Brain pericyte (primary cell): ENCODE data around the gene HDAC7.

Source experiments
- DNase-seq: peaks from one replicate; pipeline ENCODE4 v3.0.0-alpha.2; 2012; ENCODE audit warnings: low read depth, low spot score

HDAC7 gene

DNA sequence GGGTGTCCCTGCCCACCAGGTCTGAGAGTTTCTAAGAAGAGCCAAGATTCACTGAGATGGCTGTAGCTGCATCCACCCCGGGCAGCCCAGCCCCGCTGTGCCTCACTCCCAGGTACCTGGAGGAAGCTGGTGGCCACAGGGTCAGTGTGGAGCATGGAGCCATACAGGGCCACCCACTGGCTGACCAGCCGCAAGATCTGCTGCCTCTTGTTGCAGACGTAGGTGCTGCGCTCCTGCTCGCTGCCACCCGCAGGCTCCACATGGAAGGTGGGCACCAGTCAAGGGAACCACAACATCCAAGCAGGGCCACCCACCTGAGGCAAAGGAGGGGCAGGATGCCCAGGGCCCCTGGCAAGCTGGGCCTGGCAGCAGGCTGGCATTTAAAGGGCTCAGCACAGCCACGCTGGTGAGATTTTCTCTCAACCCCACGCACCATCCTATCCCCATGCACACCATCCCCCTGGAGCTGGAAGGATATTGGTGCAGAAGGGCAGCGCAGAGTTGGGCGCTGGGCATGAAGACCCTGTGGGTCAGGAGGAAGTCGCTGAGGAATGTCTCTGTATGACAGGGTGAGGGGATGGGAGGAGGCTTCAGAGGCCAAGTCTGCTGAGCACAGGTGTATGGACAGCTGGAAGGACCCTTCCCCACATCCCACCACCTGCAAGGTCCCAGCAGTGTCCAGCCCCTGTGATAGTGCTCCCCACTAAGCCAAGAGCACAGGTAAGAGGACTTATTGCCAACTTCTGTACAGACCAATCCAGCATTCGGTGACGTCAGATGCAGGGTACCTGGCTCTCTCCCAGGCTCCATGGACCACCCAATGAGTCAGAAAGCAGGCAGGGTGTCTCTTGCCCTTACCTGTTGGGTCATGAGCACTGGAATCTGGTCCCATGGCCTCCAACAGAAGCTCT, 71.9 kb downstream of the HDAC7 start:
- DNase-seq: no peak

DNA sequence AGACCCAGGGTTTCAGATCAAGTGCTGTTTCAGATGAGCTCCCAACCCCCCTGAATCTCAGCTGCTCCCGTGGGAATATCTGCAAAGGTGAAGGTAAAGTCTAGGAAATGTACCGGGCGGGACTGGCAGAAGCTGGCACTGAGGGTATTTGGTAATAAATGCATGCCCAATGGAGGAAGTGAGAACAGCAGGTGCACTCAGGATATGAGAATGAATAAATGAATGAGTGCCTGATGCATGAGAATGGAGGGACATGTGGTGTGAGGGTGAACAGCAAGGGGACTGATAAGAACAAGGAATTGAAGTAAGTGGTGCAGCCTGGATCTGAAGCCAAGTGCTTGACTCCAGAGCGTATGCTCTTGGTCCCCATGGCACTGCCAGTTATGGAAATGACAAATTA, 72.6 kb downstream of the HDAC7 start:
- no peak for DNase-seq

DNA sequence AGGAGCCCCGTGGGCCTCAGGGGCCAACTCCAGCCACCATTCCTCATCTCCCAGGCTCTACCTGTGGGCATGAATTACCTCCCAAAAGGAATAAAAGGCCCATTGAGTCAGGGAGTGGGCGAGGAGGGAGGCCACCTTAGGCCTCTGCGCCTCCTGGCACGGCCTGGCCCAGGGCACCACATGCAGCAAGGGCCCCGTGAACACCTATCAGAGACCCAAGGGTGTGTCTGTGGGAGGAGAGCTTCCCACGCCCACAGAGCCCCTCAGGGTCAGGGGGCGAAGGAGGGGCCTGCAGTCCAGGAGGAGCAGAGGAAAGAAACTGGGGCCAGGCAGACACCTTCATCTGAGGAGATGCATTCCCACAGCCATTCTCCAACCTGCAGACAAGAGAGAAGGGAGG, 73.2 kb downstream of the HDAC7 start:
- no peak for DNase-seq

DNA sequence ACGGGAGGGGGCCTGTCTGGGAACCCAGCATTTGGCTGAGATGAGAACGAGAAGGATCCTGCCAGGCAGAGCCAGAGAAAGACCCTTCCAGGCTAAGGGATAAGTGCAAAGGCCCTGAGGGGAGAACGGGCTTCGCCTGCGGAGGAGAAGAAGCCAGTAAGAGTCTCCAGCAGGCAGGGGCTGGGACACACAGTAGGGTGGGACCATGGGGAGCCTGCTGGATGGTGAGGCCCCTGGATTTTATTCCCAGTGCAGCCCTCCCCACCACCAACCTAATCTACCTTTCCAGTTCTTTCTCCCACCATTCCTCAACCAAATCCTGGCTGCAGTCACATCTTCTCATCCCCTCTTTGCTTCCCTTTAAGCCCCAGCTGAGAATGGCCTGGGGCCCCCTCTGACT, 73.6 kb downstream of the HDAC7 start:
- no peak for DNase-seq

DNA sequence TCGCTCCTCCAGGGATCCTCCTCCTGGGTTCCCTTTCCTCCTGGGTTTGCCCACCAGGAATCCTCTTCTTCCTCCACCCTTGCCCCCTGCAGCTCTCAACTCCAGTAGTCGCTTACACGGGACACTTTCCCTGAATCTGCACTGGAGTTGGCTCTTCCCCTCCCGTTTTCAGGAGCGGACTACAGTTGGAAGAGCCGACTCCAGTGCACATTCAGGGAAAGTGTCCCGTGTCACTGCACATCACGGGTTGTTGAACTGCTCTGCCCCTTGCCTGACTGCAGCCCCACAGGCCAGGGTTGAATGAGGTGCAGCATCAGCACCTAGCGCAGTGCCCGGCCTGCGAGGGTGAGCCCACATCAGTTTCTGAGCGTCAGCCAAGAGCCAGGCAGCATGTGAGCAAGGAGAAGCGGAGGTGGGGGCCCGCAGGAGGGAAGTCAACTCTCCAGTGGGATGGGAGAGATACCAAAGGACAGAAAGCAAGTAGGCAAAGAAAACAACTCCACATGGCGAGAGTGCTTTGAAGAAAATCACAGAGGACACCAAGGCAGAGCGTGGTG, 74.1 kb downstream of the HDAC7 start:
- no peak for DNase-seq

DNA sequence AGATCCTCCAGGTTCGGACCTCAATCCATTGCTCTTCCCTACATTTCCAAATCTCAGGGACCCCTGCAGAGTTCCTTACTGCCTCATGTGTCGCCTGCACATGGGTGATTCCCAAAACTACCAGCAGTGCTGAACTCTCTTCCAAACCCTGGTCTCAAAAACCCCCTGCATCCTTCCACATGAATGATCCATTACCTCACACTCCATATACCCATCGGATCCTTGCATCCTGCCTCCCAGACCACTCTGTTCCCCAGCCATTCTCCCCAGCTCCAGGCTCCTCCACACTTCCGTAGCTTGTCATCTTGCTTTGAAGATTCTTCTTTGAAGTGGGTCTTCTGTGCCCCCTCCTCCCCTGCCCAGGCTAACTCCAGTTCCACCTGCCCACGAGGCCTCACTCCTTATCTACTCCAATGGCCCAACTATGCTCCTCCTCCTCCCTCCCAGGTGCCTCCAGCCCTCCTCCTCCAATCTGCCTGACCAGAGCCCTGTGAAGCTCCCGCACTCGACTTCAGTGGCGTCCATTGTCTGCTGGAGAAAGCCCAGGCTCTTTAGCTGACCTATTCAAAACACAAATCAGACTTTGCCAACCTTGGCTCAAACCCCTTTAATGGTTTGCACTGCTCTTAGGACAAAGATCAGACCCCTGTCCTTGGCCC, 74.8 kb downstream of the HDAC7 start:
- no peak for DNase-seq

DNA sequence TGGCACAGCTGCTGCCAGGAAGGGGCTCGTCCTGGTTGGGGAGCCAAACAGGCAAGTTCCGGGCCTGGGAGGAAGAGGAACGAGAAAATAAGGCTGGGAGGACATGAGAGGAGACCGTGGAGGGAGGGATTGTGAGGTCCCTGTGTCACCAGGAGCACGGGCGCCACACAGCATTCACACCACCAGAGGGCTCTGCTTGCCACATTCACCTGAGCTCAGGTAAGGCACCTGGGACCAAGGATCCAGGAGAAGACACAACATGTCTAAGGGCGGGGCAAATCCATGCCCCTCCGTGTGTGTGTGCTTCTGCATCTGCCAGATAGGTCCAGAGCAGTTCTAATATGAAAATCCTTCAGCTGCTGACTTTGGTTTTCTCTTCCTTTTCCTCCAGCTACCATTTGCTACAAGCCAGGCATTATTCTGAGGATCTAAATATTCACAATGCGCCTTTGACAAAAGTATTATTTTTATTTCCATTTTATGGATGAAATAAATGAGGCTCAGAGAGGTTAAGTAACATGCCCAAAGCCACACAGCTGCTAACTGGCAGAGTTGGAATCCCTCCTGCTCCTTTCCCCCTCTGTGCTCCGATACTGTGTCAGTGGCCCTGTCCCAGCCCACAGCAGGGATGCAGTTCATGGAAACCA, 75.6 kb downstream of the HDAC7 start:
- no peak for DNase-seq

DNA sequence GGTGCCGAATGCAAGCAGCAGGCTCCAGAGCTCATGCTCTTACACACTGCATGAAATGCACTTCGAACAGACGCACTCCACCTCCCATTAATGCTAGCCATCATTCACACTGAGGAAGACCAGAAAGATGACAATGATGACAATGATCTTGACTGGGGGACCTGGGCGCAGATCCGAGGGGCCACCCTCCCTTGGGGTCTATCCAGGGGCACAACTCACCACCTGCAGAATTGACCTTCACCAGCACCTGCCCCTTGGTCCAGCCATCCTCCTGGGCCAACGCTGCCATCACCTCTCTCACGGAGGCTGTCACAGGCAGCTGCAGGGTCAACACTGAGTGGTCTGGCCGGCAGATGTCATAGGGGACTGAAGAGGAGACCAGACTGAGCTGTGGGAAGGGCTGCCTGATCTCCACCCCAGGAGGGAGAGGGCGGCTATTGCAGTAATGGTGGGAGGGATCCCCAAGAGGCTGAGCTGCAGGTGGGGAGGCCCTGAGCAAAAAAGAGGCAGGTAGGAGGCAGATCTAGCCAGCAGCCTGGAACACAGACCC, 76.3 kb downstream of the HDAC7 start:
- DNase-seq: no peak

DNA sequence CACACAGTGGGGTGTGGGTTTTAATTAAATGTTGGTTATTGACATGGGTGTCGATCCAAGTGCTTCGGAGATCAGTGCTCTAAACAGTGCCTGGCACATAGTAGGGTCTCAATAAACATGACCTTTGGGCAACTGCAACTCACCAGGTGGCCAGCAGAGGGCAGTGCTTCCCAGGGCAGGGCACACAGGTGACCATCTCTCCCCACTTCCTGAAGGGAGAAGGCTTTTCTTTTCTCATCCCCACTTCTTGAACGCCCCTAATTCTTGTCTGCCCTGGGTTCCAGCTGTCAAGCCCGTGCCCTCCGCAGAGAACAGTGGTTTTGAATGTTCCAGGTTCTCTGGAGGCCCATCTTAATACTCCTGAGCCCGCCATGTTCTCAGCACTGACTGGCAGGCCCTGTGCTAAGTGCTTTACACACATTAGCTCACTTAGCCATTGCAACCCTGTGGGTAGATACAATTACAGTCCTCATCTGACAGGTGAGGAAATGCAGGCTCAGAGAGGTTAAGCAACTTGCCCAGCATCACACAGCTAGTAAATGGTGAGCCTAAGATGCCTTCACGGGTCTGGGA, 77.4 kb downstream of the HDAC7 start:
- DNase-seq: no peak

DNA sequence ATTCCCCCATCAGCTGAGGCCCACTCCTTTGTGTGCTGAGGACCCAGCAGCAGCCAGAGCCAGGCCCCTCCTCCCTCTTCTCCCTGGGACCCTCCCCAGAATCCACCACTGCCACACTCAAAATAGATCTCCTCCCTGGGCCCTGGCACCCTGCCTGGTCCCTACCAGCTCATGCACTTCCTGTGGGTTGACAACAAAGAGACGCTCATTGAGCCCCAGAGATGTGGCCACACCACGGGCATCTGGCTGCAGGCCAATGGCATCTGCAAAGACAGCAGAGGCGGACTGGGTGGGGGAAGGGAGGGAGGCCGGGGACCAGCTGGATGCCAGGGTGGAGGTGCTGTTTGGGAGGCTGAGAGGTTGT, 78.4 kb downstream of the HDAC7 start:
- DNase-seq: no peak

DNA sequence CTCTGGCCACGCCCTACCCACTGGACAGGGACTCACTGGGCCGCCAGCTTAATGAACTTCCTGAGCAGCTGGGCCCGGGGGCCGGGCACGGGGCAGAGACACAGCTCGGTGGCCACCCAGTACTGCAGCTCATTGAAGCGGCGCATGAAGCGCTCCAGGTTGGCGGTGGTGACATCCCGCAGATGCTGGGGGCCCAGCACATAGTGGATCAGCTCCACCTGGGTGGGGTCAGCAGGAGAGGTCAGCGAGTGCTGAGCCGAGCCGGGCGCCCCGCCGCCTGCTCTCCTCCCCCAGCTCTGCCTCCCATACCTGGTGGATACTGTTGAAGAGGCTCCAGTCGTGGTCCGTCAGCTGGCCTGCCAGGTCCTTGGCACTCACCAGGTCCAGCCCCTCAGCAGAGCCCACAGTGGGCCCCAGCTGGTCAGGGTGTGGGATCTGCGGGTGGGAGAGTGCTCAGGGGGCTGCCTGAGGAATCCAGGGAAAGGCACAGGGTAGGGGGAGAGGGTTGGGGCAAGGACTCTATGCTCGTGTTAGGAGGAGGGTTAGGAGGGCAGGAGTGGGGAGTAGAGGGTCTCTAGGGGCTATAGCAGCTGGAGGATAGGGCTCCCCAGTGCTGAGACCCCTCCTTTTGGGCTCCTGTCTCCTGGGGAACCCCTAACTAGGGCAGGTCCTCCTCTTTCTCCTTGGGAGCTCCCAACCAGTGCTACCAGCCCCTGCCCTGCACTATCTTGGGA, 78.9 kb downstream of the HDAC7 start:
- DNase-seq: no peak

DNA sequence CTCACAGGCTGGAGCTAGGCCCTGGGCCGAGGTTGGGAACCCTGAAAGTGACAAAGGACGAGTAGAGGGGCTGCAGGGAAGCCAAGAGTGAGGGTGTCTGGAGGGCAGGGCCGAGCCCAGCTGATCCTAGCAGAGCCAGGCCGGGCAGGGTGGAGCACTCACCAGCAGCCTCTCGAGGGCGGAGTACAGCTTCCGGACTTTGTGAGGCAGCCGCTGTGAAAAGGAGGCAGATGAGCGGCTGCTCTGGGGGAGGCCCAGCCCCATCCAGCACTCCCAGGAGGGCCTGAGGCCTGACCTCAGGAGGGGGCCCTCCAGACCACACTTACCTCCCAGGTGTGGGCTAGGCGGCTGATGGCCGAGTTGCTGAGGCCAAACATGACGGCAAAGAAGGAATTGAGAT, 79.7 kb downstream of the HDAC7 start:
- no peak for DNase-seq

DNA sequence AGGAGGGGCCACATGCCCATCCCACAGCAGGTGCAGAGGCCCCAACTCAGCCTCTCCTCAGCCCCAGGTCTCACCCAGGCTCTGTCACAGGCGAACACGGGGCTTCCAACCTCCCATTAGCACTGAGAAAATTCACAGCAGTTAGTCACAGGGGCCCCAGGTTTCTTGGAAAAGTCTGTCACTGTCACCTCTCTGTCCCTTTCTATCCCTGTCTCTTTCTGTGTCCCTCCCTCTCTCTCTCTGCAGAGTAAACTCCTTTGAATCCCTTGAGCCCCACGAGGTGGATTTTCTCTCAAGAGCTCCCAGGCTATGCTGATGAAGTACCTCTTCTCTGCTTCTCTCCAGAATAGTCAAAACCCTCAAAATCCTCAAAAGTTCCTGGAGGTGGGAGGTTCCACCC, 80.4 kb downstream of the HDAC7 start:
- DNase-seq: no peak

DNA sequence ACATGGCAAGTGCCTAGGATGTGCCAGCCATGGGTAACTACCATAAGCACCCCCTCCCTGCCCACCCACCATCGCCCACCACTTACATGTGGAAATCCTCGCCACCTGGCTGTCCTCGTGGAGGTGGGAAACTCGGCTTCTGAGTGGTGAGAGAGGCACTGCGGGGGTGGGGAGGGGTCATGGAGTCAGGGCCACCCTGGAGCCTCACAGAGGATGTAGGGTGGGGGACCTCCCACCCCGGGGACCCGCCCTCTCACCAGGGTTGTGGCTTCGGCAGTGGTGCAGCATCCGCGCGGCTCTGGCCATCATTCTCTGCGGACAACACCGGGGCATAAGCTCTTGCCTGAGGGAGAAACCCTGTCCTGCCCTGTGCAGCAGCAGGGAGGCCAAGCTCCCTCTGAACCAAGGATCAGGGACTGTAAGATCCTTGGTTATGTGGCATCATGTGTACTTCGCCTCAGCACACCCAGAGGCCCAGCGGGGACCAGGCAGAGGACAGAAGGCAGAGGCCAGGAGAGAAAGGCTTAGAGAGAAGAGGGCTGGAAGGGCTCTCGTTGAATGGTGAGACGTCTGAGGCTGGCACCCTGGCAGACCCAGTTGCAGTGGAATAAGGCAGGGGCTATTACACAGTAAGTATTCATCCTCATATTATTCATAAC, 81.6 kb downstream of the HDAC7 start:
- DNase-seq: no peak

DNA sequence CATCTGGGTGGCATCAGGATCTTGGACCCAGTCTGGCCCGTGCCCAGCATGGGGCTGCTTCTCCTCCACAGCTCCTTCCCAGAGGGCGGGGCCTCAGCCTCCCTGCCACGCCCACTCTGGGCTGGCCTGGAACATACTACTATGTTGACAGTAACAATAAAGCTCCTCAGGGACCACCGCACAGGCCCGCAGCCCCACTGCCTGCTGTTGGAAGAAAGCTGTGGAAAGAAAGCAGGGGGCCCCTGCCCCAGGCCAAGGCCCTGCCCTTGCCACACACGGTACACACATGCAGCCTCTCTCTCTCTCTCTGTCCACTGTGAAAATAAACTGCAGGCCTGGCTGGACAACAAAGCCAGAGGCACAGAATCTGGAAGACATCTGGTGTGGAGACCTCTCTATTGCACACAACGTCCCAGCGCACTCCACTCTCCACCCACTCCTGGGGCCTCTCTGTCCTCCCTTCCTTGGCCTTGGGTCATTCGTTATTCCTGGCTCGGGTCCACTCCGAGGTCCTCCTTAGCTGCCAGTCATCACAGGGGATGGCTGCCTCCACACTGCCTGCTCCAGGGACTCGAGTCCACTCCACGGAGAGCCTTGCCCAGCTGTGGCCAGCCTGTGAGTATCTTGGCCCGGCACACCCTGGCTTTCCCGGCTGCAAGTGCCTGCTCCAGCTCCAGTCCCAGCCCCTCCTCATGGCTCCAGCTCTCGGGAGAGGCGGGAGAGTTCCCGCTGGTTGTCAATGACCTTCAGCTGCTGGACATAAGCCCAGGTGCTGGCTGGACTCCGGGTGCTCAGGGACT, 82.6 kb downstream of the HDAC7 start:
- peak; percentile 88 for DNase-seq

DNA sequence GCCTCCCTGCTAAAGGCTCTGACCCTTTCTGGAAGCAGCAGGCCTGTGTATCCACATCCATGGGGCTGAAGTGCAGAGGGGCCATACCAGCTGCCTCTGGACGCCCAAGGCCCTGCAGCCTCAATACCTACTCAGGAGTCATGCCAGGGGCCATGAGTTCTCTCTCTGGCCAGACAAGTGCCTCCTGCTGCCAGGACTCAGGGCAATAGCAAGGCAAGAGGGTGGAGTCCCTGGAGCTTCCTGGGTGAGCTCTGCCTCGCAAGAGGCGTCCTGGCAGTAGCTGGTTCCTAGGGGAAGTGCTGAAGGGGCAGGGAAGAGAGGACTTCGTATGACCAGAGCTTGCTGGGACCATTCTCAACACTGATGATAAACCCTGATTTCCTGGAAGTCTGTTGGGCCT, 83.5 kb downstream of the HDAC7 start:
- DNase-seq: no peak

DNA sequence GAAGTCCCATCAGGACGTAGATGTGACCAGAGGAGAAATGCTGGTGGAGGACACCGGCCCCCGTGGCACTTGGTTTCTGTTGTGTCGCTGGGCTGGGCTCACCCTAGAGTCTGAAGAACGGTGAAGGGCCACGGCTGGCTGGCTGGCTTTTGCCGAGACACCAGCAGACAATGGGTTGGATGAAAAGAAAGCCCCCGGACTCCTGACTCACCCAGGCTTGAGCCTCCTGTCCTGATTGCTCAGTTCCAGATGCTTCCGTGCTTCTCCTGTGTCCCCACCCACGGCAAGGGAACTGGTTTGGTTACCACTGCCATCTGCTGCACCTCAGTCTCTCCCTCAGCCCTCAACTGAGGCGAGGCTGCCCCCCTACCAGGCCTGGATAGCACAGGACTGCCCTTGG, 84.1 kb downstream of the HDAC7 start:
- DNase-seq: no peak

DNA sequence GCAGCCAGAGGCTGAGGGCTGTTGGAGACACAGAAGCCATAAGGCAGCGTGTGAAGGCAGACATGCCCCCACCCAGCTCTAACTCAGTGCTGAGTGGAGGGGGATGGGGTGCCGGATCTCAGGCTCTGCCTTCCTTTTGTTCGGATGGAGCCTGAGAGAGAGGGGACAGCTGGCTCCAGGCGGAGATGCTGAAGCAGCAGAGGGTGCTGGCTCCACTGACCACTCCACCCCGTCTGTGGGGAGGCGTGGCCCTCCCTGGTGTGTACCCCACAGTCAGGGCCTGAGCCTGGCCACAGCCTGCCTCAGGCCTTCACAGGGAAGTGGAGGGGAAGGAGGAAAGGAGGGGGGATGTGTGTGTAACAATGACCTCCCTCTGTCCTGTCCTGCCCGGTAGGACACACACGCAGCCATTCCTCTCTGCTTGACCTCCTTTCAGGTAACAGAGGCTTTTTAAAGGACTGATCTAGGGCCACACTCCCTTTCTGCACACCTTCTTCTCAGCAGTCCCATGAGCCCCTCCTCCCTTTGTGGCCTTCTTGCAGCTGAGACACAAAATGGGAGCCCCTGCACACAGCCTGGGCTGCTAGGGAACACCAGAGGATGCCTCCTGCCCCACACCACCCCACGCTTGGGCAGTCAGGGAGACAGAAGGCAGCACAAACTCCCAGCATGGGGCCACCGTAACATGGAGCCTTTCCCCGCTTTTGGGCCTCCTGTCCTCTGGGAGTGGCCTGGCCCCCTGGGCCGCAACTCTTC, 84.8 kb downstream of the HDAC7 start:
- no peak for DNase-seq

DNA sequence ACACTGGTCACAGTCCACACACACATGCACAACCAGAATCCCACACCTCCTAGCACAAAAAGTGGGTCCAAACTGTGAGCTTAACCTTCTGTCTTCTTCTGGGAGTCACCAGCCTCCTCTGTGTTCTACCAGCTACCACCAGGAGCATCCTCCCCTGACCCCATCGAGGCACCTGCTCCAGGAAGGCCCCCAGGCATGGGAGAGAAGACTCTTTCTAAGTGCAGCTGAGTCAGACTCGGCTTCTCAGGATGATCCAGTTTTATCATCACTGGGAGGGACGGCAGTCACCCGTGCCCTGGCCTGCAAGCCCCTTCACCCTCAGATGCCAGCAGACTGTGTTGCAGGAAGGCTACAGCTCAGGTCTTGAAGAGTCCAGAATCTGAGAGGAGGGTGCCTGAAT, 86.6 kb downstream of the HDAC7 start:
- no peak for DNase-seq
